DLD1 (cell line): ENCODE results near the gene RANBP2.

Source experiments
- in situ Hi-C: cut with HindIII; loops from 2 replicates; pipeline ENCODE4 v1.10.0; 2017; ENCODE audit warnings: low sequenced_read_pairs

The RANBP2 gene

DNA sequence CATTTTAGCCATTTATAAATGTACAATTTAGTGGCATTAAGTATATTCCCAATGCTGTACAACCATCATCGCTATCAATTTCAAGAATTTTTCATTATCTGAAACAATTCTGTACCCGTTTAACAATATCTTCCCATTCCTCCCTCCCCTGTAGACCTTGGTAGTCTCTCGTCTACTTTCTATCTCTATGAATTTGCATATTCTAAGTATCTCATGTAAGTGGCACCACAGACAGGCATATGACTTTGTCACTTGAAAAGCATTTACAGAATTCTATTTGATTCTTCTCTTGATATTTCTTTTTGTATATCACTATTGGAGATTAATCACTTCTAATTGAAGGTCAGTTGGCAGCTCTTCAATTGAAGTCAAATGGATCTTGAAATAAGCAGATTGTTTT lies 115.3 kb downstream of the RANBP2 start:
- in situ Hi-C loops = no loop called here

DNA sequence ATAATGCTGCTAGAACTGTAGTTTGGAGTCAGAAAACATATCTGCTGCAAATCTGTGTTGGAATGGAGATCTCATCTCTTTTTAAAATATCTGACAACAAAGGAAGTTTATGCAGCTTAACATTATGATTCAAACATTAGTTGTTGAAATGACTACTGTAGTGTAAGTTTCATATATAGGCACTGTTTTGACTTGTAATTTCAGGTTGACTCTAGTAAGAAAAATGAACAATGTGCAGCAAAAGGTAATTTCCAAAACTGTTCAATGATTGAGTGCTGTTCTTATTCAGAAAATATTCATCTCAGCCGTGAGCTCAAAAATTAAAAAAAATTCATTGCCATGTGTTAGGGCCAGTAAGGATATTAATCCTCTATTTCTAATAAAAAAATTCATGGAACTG lies 115.8 kb downstream of the RANBP2 start:
- in situ Hi-C loops = no loop called here
